HG03521 (cell line): Measurements from ENCODE around the gene TMC7.
A peak's percentile ranks its signal among the peaks of the same experiment; 100 is the strongest.

Experiments
- ATAC-seq: cut with Tn5 transposase; IDR thresholded peaks from one replicate; pipeline ENCODE4 v1.9.1; 2021; ENCODE audit warnings: mild to moderate bottlenecking, moderate library complexity; ENCODE audit not compliant: unreplicated experiment

The TMC7 gene

GRCh38 chr16:19086322-19087199 lies 102.8 kb downstream of the TMC7 start:
- ATAC-seq: peak; percentile 77

- no peak for ATAC-seq
These were observed 104.7 kb downstream of the TMC7 start for GRCh38 chr16:19088341-19088916.

GRCh38 chr16:19089410-19089955 lies 105.7 kb downstream of the TMC7 start:
- no peak for ATAC-seq

GRCh38 chr16:19090916-19091315 lies 107.2 kb downstream of the TMC7 start:
- no peak for ATAC-seq

GRCh38 chr16:19092653-19093410 lies 109.1 kb downstream of the TMC7 start:
- no peak for ATAC-seq

- ATAC-seq: no peak
These were observed 110.2 kb downstream of the TMC7 start for GRCh38 chr16:19093631-19094541.

- ATAC-seq: no peak
These were observed 111.0 kb downstream of the TMC7 start for GRCh38 chr16:19094542-19095365.

GRCh38 chr16:19095654-19096053 lies 111.9 kb downstream of the TMC7 start:
- ATAC-seq: no peak

- ATAC-seq: no peak
These were observed 114.4 kb downstream of the TMC7 start for GRCh38 chr16:19098173-19098572.

- no peak for ATAC-seq
These were observed 118.6 kb downstream of the TMC7 start for GRCh38 chr16:19102187-19102872.

- no peak for ATAC-seq
These were observed 120.9 kb downstream of the TMC7 start for GRCh38 chr16:19104607-19105006.

GRCh38 chr16:19105131-19105530 lies 121.4 kb downstream of the TMC7 start:
- no peak for ATAC-seq

GRCh38 chr16:19105891-19106624 lies 122.3 kb downstream of the TMC7 start:
- no peak for ATAC-seq

- no peak for ATAC-seq
These were observed 122.9 kb downstream of the TMC7 start for GRCh38 chr16:19106625-19107020.

- no peak for ATAC-seq
These were observed 124.9 kb downstream of the TMC7 start for GRCh38 chr16:19108409-19109287.

- ATAC-seq: no peak
These were observed 125.5 kb downstream of the TMC7 start for GRCh38 chr16:19109288-19109664.
